Osteocyte (in vitro differentiated cells): Measurements from ENCODE around the gene GAB2. TPM values are rescaled to one million over a fixed set of nuclear protein-coding genes. Genes with fewer than 3 reads are reported as not detected.

ENCODE experiments used
- DNase-seq: peaks from one replicate; pipeline ENCODE4 v3.0.0; 2021; ENCODE audit warnings: mixed read lengths; ENCODE audit not compliant: unreplicated experiment; ENCODE audit errors: extremely low spot score
- H3K27ac Mint-ChIP-seq: one replicate; pipeline ENCODE4 v1.8.0; 2021; ENCODE audit warnings: mild to moderate bottlenecking, mixed read lengths; ENCODE audit not compliant: unreplicated experiment
- H3K27me3 Mint-ChIP-seq: one replicate; pipeline ENCODE4 v1.8.0; 2021; ENCODE audit warnings: mixed read lengths; ENCODE audit not compliant: unreplicated experiment
- H3K36me3 Mint-ChIP-seq: one replicate; pipeline ENCODE4 v1.8.0; 2021; ENCODE audit warnings: mixed read lengths; ENCODE audit not compliant: unreplicated experiment
- H3K4me1 Mint-ChIP-seq: one replicate; pipeline ENCODE4 v1.8.0; 2021; ENCODE audit warnings: mixed read lengths; ENCODE audit not compliant: unreplicated experiment
- H3K4me3 Mint-ChIP-seq: one replicate; pipeline ENCODE4 v1.8.0; 2021; ENCODE audit warnings: mild to moderate bottlenecking, moderate library complexity, mixed read lengths; ENCODE audit not compliant: unreplicated experiment
- H3K9me3 Mint-ChIP-seq: one replicate; pipeline ENCODE4 v1.8.0; 2021; ENCODE audit warnings: mixed read lengths; ENCODE audit not compliant: unreplicated experiment
- total RNA-seq: library from RNA; stranded (reverse); gene quantifications from 2 replicates; pipeline ENCODE4 v1.2.1, GENCODE V29; 2021
- TF ChIP-seq, protein P1 (sequence below): fragments of 200-600 bp; sonication (generic); IDR thresholded peaks from 2 replicates; pipeline ENCODE4 v1.5.0; 2021; ENCODE audit warnings: antibody characterized with exemption, mild to moderate bottlenecking, moderate library complexity

GAB2 gene
- total RNA-seq, 1 donor from 2014 or later: 11.4 TPM

DNA sequence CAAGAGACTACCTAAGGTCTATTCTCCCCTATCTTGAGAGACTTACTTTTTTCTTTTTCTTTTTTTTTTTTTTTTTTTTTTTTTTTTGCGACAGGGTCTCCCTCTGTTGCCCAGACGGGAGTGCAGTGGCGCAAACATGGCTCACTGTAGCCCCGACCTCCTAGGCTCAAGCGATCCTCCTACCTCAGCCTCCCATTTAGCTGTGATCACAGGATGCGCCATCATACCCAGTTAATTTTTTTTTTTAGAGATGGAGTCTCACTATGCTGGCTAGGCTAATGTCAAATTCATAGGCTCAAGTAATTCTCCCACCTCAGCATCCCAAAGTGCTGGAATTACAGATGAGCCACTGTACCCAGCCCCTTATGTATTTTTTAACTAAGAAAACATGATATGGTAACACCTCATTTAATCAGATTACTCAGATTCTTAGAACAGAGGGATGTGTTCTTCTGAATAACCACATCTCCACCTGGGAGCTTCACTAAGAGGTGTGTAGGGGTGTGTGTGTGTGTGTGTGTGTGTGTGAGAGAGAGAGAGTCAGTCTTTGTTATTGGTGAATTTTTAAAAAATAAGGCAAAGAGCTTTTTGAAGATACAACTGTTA is 126.0 kb downstream of the GAB2 start:
- H3K4me1 Mint-ChIP-seq: no peaks in the 10 kb centered on the region
- peaks cover 4% of the 10 kb centered on the region for H3K9me3 Mint-ChIP-seq
- H3K4me3 Mint-ChIP-seq: no peak overlapping the region
- TF ChIP-seq, protein P1, sequence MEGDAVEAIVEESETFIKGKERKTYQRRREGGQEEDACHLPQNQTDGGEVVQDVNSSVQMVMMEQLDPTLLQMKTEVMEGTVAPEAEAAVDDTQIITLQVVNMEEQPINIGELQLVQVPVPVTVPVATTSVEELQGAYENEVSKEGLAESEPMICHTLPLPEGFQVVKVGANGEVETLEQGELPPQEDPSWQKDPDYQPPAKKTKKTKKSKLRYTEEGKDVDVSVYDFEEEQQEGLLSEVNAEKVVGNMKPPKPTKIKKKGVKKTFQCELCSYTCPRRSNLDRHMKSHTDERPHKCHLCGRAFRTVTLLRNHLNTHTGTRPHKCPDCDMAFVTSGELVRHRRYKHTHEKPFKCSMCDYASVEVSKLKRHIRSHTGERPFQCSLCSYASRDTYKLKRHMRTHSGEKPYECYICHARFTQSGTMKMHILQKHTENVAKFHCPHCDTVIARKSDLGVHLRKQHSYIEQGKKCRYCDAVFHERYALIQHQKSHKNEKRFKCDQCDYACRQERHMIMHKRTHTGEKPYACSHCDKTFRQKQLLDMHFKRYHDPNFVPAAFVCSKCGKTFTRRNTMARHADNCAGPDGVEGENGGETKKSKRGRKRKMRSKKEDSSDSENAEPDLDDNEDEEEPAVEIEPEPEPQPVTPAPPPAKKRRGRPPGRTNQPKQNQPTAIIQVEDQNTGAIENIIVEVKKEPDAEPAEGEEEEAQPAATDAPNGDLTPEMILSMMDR: no peak
- H3K27ac Mint-ChIP-seq: no peak overlapping the region
- no peak for DNase-seq
- no peaks in the 10 kb centered on the region for H3K36me3 Mint-ChIP-seq
- no peaks in the 10 kb centered on the region for H3K27me3 Mint-ChIP-seq

DNA sequence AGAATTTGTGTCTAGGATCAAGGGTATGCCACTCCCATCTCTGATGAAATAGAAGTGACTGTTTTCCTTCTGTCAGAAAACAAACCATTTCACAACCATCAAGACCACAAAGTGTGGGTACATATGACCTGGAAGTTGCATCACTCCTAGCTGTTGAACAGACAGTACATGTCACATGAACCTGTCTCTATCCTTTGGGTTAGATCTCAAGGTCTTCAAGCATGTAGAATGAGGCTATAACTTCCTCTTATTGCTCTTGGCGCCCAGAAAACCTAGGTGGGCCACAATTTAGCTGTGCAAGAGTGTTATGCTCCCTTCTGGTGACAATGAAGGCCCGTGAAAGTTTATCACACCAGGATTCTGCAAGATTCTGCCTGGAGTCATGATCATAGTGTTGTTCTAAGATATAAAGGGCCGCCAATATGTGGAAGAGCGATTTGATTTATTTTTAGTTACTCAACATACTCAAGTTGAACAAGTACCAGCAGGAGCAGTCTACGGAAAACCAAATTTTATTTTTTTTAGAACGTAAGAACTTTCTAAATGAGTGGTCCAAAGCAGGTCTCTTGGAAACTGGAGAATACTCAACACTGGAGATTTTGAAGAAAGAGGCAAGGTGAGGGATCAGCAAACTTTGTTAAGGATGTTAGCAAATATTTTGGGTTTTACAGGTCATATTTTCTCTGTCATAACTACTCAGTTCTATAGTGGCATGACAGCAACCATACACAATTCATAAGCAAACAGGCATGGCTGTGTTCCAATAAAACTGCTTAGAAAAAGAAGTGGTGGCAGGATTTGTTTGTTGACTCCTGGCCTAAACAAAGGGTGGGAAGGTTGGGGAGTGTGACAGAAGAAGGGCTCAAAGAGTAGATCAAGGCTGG is 127.1 kb downstream of the GAB2 start:
- Mint-ChIP-seq H3K4me1 (no peaks in the 10 kb centered on the region), H3K9me3 (peaks cover 4% of the 10 kb centered on the region), H3K27me3 (no peaks in the 10 kb centered on the region), H3K36me3 (no peaks in the 10 kb centered on the region), H3K27ac (no peak overlapping the region), H3K4me3 (no peak overlapping the region)
- no peak for DNase-seq
- TF ChIP-seq, protein P1: no peak

DNA sequence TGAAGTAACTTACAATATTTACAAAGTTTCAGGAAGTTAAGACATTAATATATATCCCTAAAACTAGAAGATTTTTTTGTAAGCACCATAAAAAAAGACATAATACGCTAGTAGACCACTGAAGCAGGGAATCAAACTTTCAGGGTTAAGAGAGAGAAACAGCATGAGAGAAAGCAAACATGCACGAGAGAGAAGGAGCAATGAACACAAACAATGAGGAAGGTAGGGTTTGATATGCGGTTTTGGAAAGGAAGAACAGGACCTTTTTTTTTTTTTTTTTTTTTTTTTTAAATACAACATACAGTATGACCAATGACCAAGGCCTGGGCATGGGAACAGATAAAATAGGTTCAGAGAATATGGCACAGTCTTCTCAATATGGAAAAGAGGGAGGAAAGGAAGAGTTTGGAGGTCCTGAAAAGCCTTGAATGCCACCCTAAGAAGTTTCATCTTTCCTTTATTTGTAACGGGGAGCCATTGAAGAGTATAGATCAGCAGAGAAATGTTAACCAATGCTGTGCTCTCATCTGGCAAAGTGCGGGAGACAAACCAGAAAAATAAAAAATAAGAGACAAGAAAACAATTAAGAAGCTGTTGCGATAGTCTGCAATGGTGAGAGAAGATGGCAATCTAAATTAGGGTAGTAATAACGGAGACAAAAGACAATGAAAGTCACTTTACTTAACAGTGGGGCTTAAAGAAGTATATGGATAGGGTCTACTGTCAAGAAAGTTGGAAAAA is 127.9 kb downstream of the GAB2 start:
- H3K4me3 Mint-ChIP-seq: no peak overlapping the region
- no peaks in the 10 kb centered on the region for H3K4me1 Mint-ChIP-seq
- H3K27me3 Mint-ChIP-seq: no peaks in the 10 kb centered on the region
- TF ChIP-seq, protein P1: no peak
- no peak for DNase-seq
- peaks cover 4% of the 10 kb centered on the region for H3K9me3 Mint-ChIP-seq
- no peaks in the 10 kb centered on the region for H3K36me3 Mint-ChIP-seq
- no peak overlapping the region for H3K27ac Mint-ChIP-seq

DNA sequence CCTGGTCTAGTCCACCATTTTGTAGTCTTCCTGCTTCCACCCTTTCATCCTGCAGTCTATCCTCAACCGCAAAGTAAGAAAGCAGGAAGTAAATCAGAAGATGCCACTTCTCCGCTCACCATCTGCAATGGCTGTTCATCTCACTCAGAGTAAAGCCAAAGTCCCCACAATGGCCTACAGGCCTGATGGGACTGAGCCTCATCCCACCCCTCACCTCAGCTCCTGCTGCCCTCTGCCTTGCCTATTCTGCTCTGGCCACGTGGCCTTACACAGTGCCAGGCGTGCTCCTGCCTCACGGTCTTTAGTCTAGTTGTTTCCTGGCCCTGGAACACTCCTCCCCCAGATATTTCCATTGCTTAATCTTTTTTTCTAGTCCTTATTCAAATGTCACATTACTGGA is 133.4 kb downstream of the GAB2 start:
- no peak overlapping the region for H3K27ac Mint-ChIP-seq
- peaks cover 3% of the 10 kb centered on the region for H3K36me3 Mint-ChIP-seq
- TF ChIP-seq, protein P1: no peak
- DNase-seq: no peak
- H3K9me3 Mint-ChIP-seq: peaks cover 4% of the 10 kb centered on the region
- no peaks in the 10 kb centered on the region for H3K27me3 Mint-ChIP-seq
- H3K4me1 Mint-ChIP-seq: no peaks in the 10 kb centered on the region
- no peak overlapping the region for H3K4me3 Mint-ChIP-seq

DNA sequence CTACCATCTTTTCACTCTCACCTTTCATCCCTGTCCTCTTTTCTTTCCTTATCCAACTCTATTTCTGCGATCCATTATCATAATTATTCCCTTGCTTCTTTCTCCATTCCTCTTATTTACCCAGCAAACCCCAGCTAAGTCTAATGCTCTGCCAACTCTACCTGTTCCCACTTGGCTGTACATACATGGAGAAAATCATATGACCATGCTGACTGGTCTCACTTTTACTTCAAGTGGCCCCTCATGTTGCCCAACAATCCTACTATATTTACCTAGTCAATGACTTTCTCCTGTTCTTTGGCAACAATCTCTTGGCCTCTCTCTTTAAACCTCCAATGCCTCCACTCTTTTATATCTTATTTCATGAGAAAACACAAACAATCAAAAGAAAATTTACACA is 134.8 kb downstream of the GAB2 start:
- Mint-ChIP-seq H3K9me3 (no peaks in the 10 kb centered on the region), H3K27me3 (no peaks in the 10 kb centered on the region), H3K4me3 (no peak overlapping the region), H3K36me3 (peaks cover 3% of the 10 kb centered on the region), H3K27ac (no peak overlapping the region), H3K4me1 (peaks cover 3% of the 10 kb centered on the region)
- no peak for DNase-seq
- TF ChIP-seq, protein P1: no peak
